Measurements from ENCODE around the gene NCS1. TPM values are rescaled to one million over a fixed set of nuclear protein-coding genes. Genes with fewer than 3 reads are reported as not detected.

The NCS1 gene
- total RNA-seq, 1 donor from 2014 or later: 32.8 TPM

- Mint-ChIP-seq H3K36me3 (no peaks in the 10 kb centered on the region), H3K27me3 (no peaks in the 10 kb centered on the region), H3K27ac (no peak overlapping the region), H3K4me3 (no peak overlapping the region), H3K4me1 (ENCODE audit: unreplicated experiment) (peaks cover 38% of the 10 kb centered on the region), H3K9me3 (no peaks in the 10 kb centered on the region)
- DNase-seq (ENCODE audit: extremely low spot score, unreplicated experiment): peak; percentile 69
- no peak for TF ChIP-seq CTCF (conservative IDR thresholded peaks at IDR 0.05)
These were observed 14.8 kb downstream of the NCS1 start for GRCh38 chr9:130186839-130187522.

GRCh38 chr9:130187523-130187846 lies 15.3 kb downstream of the NCS1 start:
- Mint-ChIP-seq H3K4me1 (ENCODE audit: unreplicated experiment) (peaks cover 38% of the 10 kb centered on the region), H3K9me3 (no peaks in the 10 kb centered on the region), H3K36me3 (no peaks in the 10 kb centered on the region), H3K27ac (peak overlapping the region; percentile 31), H3K27me3 (no peaks in the 10 kb centered on the region), H3K4me3 (no peak overlapping the region)
- TF ChIP-seq CTCF (conservative IDR thresholded peaks at IDR 0.05): no peak
- no peak for DNase-seq (ENCODE audit: extremely low spot score, unreplicated experiment)

GRCh38 chr9:130188860-130189481 lies 16.8 kb downstream of the NCS1 start:
- no peak overlapping the region for H3K4me3 Mint-ChIP-seq
- no peak overlapping the region for H3K27ac Mint-ChIP-seq
- no peak for TF ChIP-seq CTCF (conservative IDR thresholded peaks at IDR 0.05)
- peaks cover 39% of the 10 kb centered on the region for H3K4me1 Mint-ChIP-seq (ENCODE audit: unreplicated experiment)
- H3K36me3 Mint-ChIP-seq: no peaks in the 10 kb centered on the region
- no peaks in the 10 kb centered on the region for H3K27me3 Mint-ChIP-seq
- no peaks in the 10 kb centered on the region for H3K9me3 Mint-ChIP-seq
- no peak for DNase-seq (ENCODE audit: extremely low spot score, unreplicated experiment)

GRCh38 chr9:130189840-130190239 lies 17.6 kb downstream of the NCS1 start:
- H3K27ac Mint-ChIP-seq: no peak overlapping the region

GRCh38 chr9:130191068-130191748 lies 19.0 kb downstream of the NCS1 start:
- Mint-ChIP-seq H3K4me1 (ENCODE audit: unreplicated experiment) (peaks cover 38% of the 10 kb centered on the region), H3K36me3 (no peaks in the 10 kb centered on the region)

More at GRCh38 chr9:130189840-130190239, 17.6 kb downstream of the NCS1 start:
- no peak overlapping the region for H3K4me3 Mint-ChIP-seq
- H3K9me3 Mint-ChIP-seq: no peaks in the 10 kb centered on the region
- peaks cover 47% of the 10 kb centered on the region for H3K4me1 Mint-ChIP-seq (ENCODE audit: unreplicated experiment)
- H3K36me3 Mint-ChIP-seq: no peaks in the 10 kb centered on the region
- no peak for TF ChIP-seq CTCF (conservative IDR thresholded peaks at IDR 0.05)
- no peaks in the 10 kb centered on the region for H3K27me3 Mint-ChIP-seq
- no peak for DNase-seq (ENCODE audit: extremely low spot score, unreplicated experiment)

More at GRCh38 chr9:130191068-130191748, 19.0 kb downstream of the NCS1 start:
- Mint-ChIP-seq H3K4me3 (no peak overlapping the region), H3K27ac (no peak overlapping the region), H3K27me3 (no peaks in the 10 kb centered on the region), H3K9me3 (no peaks in the 10 kb centered on the region)
- TF ChIP-seq CTCF (conservative IDR thresholded peaks at IDR 0.05): no peak
- DNase-seq (ENCODE audit: extremely low spot score, unreplicated experiment): no peak
